HEK293 (cell line): ENCODE measurements around the gene RASSF10.

Experiments used
- TF ChIP-seq, protein P1 (sequence below): IDR thresholded peaks from 2 replicates; pipeline ENCODE4 v1.6.1; 2011; ENCODE audit warnings: mild to moderate bottlenecking, low read depth, low read length, borderline replicate concordance
- TF ChIP-seq, protein P2 (sequence below): fragments of 450-650 bp; formaldehyde crosslinking; IDR thresholded peaks from 2 replicates; pipeline ENCODE4 v1.5.1; 2016; ENCODE audit warnings: missing biosample characterization, missing genetic modification characterization

DNA sequence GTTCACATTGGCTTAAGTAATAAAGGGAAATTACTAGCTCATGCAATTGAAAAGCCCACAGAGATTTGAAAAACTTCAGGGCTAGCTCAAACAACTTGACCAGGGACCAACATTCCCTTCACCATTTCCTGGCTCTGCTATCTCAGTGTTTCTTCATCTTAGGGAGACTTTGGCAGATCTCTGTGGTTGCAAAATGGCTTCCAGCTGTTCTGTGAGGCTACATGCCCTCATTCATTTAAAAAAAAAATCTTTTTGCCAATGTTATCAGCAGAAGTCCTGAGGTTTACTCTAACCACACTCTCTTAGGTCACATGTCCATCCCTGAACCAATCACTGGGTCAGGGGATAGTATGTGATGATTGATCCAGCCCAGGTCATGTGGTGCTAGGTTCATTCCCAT is 13.9 kb upstream of the RASSF10 start:
- TF ChIP-seq, protein P1, sequence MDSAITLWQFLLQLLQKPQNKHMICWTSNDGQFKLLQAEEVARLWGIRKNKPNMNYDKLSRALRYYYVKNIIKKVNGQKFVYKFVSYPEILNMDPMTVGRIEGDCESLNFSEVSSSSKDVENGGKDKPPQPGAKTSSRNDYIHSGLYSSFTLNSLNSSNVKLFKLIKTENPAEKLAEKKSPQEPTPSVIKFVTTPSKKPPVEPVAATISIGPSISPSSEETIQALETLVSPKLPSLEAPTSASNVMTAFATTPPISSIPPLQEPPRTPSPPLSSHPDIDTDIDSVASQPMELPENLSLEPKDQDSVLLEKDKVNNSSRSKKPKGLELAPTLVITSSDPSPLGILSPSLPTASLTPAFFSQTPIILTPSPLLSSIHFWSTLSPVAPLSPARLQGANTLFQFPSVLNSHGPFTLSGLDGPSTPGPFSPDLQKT, result no peak
- TF ChIP-seq, protein P2, sequence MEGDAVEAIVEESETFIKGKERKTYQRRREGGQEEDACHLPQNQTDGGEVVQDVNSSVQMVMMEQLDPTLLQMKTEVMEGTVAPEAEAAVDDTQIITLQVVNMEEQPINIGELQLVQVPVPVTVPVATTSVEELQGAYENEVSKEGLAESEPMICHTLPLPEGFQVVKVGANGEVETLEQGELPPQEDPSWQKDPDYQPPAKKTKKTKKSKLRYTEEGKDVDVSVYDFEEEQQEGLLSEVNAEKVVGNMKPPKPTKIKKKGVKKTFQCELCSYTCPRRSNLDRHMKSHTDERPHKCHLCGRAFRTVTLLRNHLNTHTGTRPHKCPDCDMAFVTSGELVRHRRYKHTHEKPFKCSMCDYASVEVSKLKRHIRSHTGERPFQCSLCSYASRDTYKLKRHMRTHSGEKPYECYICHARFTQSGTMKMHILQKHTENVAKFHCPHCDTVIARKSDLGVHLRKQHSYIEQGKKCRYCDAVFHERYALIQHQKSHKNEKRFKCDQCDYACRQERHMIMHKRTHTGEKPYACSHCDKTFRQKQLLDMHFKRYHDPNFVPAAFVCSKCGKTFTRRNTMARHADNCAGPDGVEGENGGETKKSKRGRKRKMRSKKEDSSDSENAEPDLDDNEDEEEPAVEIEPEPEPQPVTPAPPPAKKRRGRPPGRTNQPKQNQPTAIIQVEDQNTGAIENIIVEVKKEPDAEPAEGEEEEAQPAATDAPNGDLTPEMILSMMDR, result no peak
